ENCODE results near the gene ZFHX2.

Gene ZFHX2

GRCh38 chr14:23579739-23580138 lies 28.2 kb upstream of the ZFHX2 start:
- CTCF ChIA-PET: no interaction called here
- POLR2A ChIA-PET (ENCODE audit: low non-redundant PET): no interaction called here
- no peak overlapping the region for H3K27ac ChIP-seq
- no peak for TF ChIP-seq CTCF (conservative IDR thresholded peaks at IDR 0.05; ENCODE audit: low read depth)
- no peak for DNase-seq (ENCODE audit: low spot score)

GRCh38 chr14:23579311-23579630 lies 27.7 kb upstream of the ZFHX2 start:
- no peak for DNase-seq (ENCODE audit: low spot score)
- no peak for TF ChIP-seq CTCF (conservative IDR thresholded peaks at IDR 0.05; ENCODE audit: low read depth)
- CTCF ChIA-PET: no interaction called here

GRCh38 chr14:23578560-23579310 lies 27.2 kb upstream of the ZFHX2 start, which contains the start of gene JPH4:
Gene JPH4, minus strand, starts transcription at chr14:23578790. Its CDS starts 1,337 bp downstream, at chr14:23577453.
- ChIA-PET POLR2A (ENCODE audit: low non-redundant PET) (no interaction called here), CTCF (interaction anchor here (0.6 kb wide), 1 partner anchor 531 kb away, joined by 4 read pairs; no protein-coding TSS in a partner anchor)
- no peak for DNase-seq (ENCODE audit: low spot score)
- no peak for TF ChIP-seq CTCF (conservative IDR thresholded peaks at IDR 0.05; ENCODE audit: low read depth)
- no peak within 1 kb of the TSS for H3K27ac ChIP-seq

More at GRCh38 chr14:23579311-23579630, 27.7 kb upstream of the ZFHX2 start:
- H3K27ac ChIP-seq: no peak overlapping the region
- POLR2A ChIA-PET (ENCODE audit: low non-redundant PET): no interaction called here

- POLR2A ChIA-PET (ENCODE audit: low non-redundant PET): no interaction called here
- DNase-seq (ENCODE audit: low spot score): no peak
- TF ChIP-seq CTCF (conservative IDR thresholded peaks at IDR 0.05; ENCODE audit: low read depth): no peak
- CTCF ChIA-PET: interaction anchor here (0.6 kb wide), 2 partner anchors 532 to 1984 kb away, joined by 3 to 4 read pairs; no protein-coding TSS in a partner anchor
- no peak overlapping the region for H3K27ac ChIP-seq
Observed at GRCh38 chr14:23577710-23578392, 26.3 kb upstream of the ZFHX2 start.

GRCh38 chr14:23577004-23577681 lies 25.6 kb upstream of the ZFHX2 start:
- POLR2A ChIA-PET (ENCODE audit: low non-redundant PET): no interaction called here
- no peak for TF ChIP-seq CTCF (conservative IDR thresholded peaks at IDR 0.05; ENCODE audit: low read depth)
- no peak overlapping the region for H3K27ac ChIP-seq
- DNase-seq (ENCODE audit: low spot score): no peak
- CTCF ChIA-PET: interaction anchor here (0.6 kb wide), 1 partner anchor 1983 kb away, joined by 3 read pairs; no protein-coding TSS in a partner anchor

GRCh38 chr14:23573384-23574015 lies 21.9 kb upstream of the ZFHX2 start:
- no peak for TF ChIP-seq CTCF (conservative IDR thresholded peaks at IDR 0.05; ENCODE audit: low read depth)
- H3K27ac ChIP-seq: no peak overlapping the region
- POLR2A ChIA-PET (ENCODE audit: low non-redundant PET): no interaction called here
- DNase-seq (ENCODE audit: low spot score): no peak
- CTCF ChIA-PET: interaction anchor here (0.5 kb wide), 1 partner anchor 42 kb away, joined by 3 read pairs; no protein-coding TSS in a partner anchor
